GM21526 (cell line): ENCODE data around the gene PTPRN2.
"Not testable (repeated sequence)": the region's sequence is repeated elsewhere in the genome, so short reads cannot be mapped to it uniquely, and the experiment has no call there.

ENCODE experiments used
- ATAC-seq: cut with Tn5 transposase; IDR thresholded peaks from one replicate; pipeline ENCODE4 v1.9.1; 2021; ENCODE audit warnings: moderate library complexity; ENCODE audit not compliant: unreplicated experiment, low FRiP score

Gene PTPRN2

DNA sequence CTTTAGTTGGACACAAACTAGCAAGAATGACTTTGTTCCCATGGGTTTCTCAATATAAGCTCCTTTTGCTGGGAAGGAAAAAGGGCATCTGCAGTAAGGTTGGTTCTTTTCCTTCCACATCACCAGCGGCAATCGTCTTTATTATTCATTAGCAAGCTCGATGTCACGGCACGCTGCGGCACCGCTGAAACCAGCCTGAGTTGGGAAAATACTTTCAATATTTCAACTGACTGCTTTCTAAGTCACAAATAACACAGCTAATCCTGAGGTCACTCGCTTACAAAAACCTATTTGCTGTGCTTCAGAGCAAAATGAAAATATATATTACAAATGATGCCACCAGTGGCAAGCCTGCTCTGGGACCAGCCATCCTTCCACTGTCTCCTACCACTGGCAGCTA, 665.0 kb downstream of the PTPRN2 start:
- no peak for ATAC-seq

DNA sequence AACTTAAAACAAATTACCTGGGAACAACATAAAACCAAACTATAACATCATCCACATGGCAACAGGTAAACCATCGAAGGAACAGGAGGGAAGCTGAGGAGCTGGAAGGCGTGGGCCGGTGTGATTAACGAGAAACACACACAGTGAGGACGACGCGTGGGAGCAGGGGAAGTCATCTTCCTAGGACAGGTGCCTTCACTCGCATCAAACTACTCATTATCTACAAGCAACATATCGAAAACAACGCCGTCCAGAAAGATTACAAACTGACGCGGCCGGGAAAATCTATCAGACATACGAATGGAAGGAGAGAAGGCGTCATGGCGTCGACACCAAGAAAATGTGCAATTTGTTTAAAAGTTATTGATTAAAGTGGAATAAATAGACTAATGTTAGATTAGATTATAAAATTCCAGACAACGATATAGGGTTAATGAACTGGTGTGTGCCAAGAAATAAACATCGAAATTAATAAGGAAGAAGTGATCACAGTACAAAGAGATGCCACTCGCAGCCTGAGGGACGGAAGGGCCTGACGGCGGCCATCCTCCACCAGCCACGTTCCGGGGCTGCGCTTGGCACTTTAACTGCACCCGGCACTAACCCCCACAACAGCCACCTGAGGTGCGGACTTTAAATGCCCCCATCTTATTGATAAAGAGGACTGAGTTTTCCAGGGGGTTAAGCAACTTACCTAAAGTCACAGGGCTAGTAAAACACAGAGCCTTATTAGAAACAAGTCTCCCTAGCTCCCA, 669.1 kb downstream of the PTPRN2 start:
- no peak for ATAC-seq

- no peak for ATAC-seq
These were observed 670.5 kb downstream of the PTPRN2 start for GRCh38 chr7:157916946-157917640.

DNA sequence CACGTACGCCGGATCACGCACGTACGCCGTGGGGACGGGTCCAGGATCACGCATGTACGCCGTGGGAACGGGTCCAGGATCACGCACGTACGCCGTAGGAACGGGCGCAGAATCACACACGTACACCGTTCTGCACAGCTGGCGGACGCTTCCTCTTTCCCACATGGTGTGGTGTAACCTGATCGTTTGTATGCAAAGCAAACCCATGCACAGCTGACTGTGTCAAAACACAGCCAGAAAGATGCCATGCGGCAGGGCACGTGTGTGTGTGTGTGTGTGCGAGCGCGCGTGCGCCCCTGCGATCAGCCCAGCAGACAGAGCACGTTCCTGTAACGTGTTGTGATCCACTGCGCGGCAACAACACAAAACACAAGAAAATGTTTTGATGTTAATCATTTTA, 677.2 kb downstream of the PTPRN2 start:
- ATAC-seq = no peak

- not testable (repeated sequence) for ATAC-seq
These were observed 677.6 kb downstream of the PTPRN2 start for GRCh38 chr7:157910045-157910444.

DNA sequence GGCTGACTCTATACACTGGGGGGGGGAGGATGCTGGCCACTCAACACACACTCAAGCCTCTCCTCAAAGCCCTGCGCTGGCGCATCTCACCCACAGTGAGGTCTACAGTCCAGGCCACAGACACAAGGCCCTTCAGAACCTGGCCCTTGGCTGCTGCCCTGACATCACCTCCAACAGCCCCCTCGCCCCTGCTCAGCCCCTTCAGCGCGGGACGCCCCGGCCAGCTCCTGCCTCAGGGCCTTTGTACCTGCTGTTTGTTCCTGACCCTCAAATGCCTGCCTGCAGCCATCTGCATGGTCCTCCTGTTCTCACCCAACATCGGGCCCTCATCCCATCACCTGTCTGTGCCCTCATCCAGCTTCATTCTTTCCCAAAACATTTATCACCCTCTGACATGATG, 678.3 kb downstream of the PTPRN2 start:
- ATAC-seq = no peak

DNA sequence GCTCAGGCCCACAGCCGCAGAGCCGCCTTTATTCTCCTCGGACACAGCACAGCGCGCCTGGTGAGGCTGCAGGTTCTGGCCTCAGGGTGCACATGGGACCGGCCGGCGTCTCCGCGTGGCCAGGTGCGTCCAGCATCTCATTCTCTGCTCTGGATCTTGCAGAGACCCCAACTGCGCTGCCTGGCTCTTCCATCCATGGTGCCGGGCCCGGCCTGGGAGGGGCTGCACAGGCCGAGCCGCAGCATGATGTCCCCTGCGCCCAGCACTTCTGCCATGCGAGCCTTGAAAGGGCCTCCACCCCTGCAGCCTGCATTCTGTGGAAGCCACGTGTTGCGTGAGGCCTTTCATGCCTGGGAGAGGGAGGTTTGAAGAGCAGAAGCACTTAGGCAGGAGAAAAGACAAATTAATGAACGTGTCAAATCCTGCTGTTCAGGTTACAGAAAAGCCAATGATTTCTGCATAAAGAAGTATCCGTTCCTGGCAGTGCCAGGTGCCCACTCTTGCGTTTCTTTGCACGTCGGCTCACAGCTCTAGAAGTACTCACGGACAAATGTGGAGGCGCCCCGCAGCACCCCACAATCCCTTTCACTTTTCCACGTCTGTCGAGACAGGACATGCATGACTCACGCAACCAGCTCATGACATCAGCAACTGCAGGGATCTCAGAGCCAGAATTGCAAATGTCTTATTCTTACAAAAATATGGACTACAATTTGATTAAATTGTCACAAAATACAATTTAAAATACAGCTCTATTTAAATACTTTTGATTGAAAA, 679.4 kb downstream of the PTPRN2 start:
- no peak for ATAC-seq

- no peak for ATAC-seq
These were observed 680.5 kb downstream of the PTPRN2 start for GRCh38 chr7:157907091-157907490.

GRCh38 chr7:157906583-157906982, 681.0 kb downstream of the PTPRN2 start:
- ATAC-seq = no peak

DNA sequence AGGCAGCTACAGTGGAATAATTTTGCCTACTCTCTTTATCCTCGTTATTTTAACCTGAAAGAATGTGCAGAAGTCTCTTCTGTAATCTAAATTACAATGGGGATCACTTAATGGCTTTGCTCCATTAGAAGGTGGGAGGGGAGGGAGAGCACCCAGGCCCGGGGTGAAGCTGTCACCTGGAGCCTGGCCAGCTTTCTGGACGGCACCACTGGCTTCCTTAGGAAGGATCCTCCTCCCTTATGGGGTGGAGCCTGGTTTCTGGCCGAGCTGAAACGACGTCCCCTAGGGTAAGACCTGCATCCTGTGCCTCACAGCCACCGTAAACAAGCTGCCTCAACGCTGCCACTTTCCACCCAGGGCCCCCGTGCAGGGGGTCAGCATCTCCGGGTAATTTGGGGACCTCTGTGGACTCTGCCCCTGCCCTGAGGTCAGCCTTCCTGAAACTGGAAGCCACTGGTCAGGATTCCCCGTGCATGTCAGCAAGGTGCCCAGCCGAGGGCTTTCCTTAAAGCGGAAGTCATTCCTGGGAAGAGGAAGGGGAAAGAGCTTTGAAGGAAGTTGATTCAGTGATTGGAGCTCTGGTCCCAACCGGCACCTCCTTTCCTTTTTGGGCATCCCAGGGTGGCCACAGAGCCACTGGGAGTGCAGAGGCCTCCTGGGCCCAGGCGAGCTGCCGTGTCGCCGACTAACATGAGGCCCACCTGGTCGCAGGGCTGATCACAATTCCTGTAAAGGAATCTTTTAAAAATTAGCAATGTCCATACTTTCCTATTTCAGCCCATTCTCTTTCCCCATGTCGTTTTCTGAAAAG, 681.8 kb downstream of the PTPRN2 start:
- ATAC-seq = no peak

DNA sequence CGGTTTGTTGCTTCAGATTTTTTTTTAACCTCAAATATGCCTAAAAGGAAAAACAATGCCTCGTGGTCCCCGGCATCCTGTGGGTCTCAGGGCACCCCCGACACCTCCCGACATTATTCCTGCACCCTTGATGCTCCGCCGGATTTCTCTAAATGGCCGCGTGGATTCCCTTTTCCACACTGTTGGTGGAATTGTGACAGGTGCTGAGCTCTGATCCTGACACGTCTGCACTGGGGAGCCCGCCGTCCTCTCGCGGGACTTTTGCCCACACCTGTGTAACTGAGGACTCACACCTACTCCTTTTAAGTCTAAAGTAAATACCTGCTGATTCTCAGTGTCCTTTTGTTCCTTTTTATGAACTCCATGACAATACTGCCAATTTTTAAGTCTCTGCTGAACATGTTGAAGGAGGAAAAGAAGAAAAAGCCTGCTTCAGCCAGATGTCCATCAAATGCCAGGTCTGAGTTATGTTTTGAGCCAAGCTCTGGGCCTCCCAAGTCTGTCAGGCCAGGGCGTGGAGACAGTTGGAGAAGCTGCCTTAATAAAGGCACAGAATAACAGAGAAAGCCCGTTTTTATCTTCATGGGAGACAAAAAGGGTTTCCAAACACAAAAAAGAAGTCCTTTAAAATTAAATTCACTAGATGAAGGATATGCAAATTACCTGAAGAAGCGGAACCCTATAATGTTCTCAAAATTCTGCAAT, 682.6 kb downstream of the PTPRN2 start:
- ATAC-seq = no peak

DNA sequence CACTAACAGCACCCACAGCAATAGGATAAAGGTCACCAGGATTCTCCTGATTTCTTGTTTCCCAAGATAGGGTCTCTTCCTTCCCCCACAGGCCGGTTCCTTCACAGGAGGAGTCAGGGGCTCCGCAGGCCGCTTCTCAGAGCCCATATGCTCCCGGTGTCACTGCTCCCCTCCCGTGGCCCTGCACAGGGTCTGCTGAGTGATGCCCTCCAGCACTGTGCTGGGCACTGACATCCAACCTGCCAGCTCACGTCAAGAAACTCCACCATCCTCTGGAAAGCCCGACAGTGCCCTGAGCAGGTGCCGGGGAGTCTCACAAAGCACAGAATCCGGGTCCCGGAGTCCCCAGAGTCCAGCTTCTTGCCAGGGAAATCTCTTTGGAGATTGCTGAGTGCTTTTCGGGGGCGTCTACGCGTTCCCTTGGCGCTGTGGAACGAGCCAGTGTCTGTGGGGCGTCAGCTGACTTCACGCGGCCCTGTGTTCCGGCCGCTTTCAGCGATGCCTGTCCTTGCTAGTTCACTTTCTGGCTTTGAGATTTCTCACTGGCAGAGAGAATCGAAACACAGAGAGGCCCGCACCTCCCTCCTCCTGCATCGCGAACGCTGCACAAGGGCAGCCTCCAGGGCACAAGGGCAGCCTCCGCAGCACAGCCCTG, 683.3 kb downstream of the PTPRN2 start:
- no peak for ATAC-seq

- no peak for ATAC-seq
These were observed 683.9 kb downstream of the PTPRN2 start for GRCh38 chr7:157903710-157904109.

DNA sequence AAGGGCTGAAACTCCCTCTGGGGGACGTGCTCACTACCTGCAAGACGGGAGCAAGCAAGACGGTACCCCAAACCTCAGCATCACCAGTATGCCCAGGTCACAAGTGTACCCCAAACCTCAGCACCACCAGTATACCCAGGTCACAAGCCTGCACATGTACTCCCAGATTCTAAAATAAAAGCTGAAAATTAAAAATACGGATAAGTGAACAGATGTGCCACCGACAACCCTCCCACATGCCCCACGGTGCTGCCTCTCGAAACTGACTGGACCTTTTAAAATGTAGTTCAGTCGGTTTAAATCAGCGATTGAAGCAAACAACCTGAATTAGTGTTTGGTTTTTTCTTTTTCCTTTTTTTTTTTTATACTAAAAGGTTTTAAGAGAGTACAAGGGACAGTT, 684.3 kb downstream of the PTPRN2 start:
- ATAC-seq = no peak

- not testable (repeated sequence) for ATAC-seq
These were observed 685.6 kb downstream of the PTPRN2 start for GRCh38 chr7:157901816-157902610.

- ATAC-seq = no peak
These were observed 686.5 kb downstream of the PTPRN2 start for GRCh38 chr7:157901166-157901565.

GRCh38 chr7:157900556-157900955, 687.1 kb downstream of the PTPRN2 start:
- no peak for ATAC-seq

GRCh38 chr7:157900011-157900410, 687.6 kb downstream of the PTPRN2 start:
- ATAC-seq = no peak
